K562 (cell line): ENCODE measurements around the gene APOM. TPM values are rescaled to one million over a fixed set of nuclear protein-coding genes. Genes with fewer than 3 reads are reported as not detected.
A peak's percentile ranks its signal among the peaks of the same experiment; 100 is the strongest.

Experiments used
- C11orf30 ChIP-seq: fragments of 450-650 bp; IDR thresholded peaks from 2 replicates; pipeline ENCODE4 v1.6.1; 2016; ENCODE audit warnings: low read depth, mild to moderate bottlenecking
- CHD1 ChIP-seq: fragments of 200-600 bp; sonication (generic); IDR thresholded peaks from one replicate; pipeline ENCODE4 v1.6.1; 2012; ENCODE audit warnings: mild to moderate bottlenecking, moderate library complexity, low read length, inconsistent platforms
- COPS2 ChIP-seq: fragments of 450-650 bp; conservative IDR thresholded peaks from 2 replicates; pipeline ENCODE4 v1.6.1; 2016; ENCODE audit warnings: mild to moderate bottlenecking, moderate library complexity
- CXXC5 ChIP-seq: fragments of 250-450 bp; sonication (Bioruptor Pico); IDR thresholded peaks from 2 replicates; pipeline ENCODE4 v1.8.0; 2022; ENCODE audit warnings: inconsistent platforms, mild to moderate bottlenecking, moderate library complexity
- HDAC2 ChIP-seq: fragments of 450-650 bp; IDR thresholded peaks from 2 replicates; pipeline ENCODE4 v1.6.1; 2016; ENCODE audit warnings: mild to moderate bottlenecking
- JUND ChIP-seq, 2 experiments: IDR thresholded peaks; 2 replicates in 1 of 2; 3 replicates in 1 of 2; pipeline ENCODE4 v1.6.1; 2011; ENCODE audit warnings: borderline replicate concordance in 2 of 2, low read depth in 2 of 2, low read length in 2 of 2, improper control_type of control experiment in 1 of 2, missing biosample characterization in 1 of 2, missing genetic modification characterization in 1 of 2, missing genetic modification reagents in 1 of 2
- MAZ ChIP-seq, 2 experiments: fragments of 450-650 bp in 1 of 2; sonication (generic) in 1 of 2; formaldehyde crosslinking; IDR thresholded peaks in 1 of 2; conservative IDR thresholded peaks in 1 of 2; 2 replicates each; pipeline versions ENCODE4 v1.4.0 to v1.5.0; 2020; ENCODE audit warnings: mild to moderate bottlenecking in 1 of 2, missing genetic modification reagents in 1 of 2
- NR1H2 ChIP-seq: sonication (generic); formaldehyde crosslinking; IDR thresholded peaks from 2 replicates; pipeline ENCODE4 v1.4.0; 2020; ENCODE audit warnings: mild to moderate bottlenecking, missing genetic modification reagents
- PHF21A ChIP-seq: fragments of 450-650 bp; IDR thresholded peaks from 2 replicates; pipeline ENCODE4 v1.6.1; 2017; ENCODE audit warnings: low read depth, borderline replicate concordance
- PHF8 ChIP-seq: fragments of 200-600 bp; sonication (generic); IDR thresholded peaks from 2 replicates; pipeline ENCODE4 v1.6.1; 2012; ENCODE audit warnings: mixed run types, mild to moderate bottlenecking, inconsistent platforms, low read length, moderate library complexity, borderline replicate concordance
- YY1 ChIP-seq, 3 experiments: IDR thresholded peaks; 2 replicates each; pipeline ENCODE4 v1.6.1; 2011; ENCODE audit warnings: low read length in 2 of 3, mild to moderate bottlenecking in 2 of 3, moderate library complexity in 2 of 3, borderline replicate concordance in 1 of 3, control low read depth in 1 of 3, low read depth in 1 of 3; ENCODE audit not compliant: insufficient read depth in 3 of 3, insufficient replicate concordance in 2 of 3, control insufficient read depth in 1 of 3, insufficient read length in 1 of 3; ENCODE audit errors: extremely low read depth in 1 of 3
- ZBTB8A ChIP-seq: fragments of 450-650 bp; IDR thresholded peaks from 2 replicates; pipeline ENCODE4 v1.6.1; 2018; ENCODE audit warnings: mild to moderate bottlenecking, moderate library complexity; ENCODE audit not compliant: partially characterized antibody
- ZNF354B ChIP-seq: fragments of 250-450 bp; sonication (Bioruptor Pico); IDR thresholded peaks from 2 replicates; pipeline ENCODE4 v1.4.0; 2020
- ZNF444 ChIP-seq: fragments of 250-450 bp; sonication (Bioruptor Pico); IDR thresholded peaks from 2 replicates; pipeline ENCODE4 v1.4.0; 2020; ENCODE audit warnings: mild to moderate bottlenecking, moderate library complexity
- ZNF76 ChIP-seq: fragments of 250-450 bp; sonication (Bioruptor Pico); IDR thresholded peaks from 2 replicates; pipeline ENCODE4 v1.4.0; 2020; ENCODE audit warnings: mild to moderate bottlenecking, moderate library complexity, borderline replicate concordance
- ZSCAN32 ChIP-seq: fragments of 450-650 bp; formaldehyde crosslinking; IDR thresholded peaks from 2 replicates; pipeline ENCODE4 v1.4.0; 2020; ENCODE audit warnings: mild to moderate bottlenecking, moderate library complexity
- polyA plus RNA-seq, 8 experiments: library from polyadenylated mRNA; depleted of rRNA in 4 of 8; stranded (reverse) in 5 of 8; unstranded in 3 of 8; fragments of >200 nt; fragmentation: Nextera tagmentation in 2 of 8; fragmentation: Illumina TruSeq in 1 of 8; extraction: Ambion mirVana in 2 of 8; extraction: Trizol in 1 of 8; gene quantifications; 2 replicates each; pipeline versions ENCODE4 v1.2.1 to v1.2.3, GENCODE V29; 2011 to 2014; ENCODE audit warnings: inconsistent platforms in 1 of 8, missing spikeins in 1 of 8
- total RNA-seq, 7 experiments: library from RNA; depleted of rRNA in 6 of 7; stranded (reverse); fragments of >200 nt in 6 of 7; fragmentation: Illumina TruSeq in 2 of 7; extraction: Trizol in 2 of 7; gene quantifications; 2 replicates each; pipeline versions ENCODE4 v1.2.1 to v1.2.3, GENCODE V29; 2011 to 2021; ENCODE audit warnings: low replicate concordance in 1 of 7
- TF ChIP-seq, protein P1 (sequence below): fragments of 450-650 bp; IDR thresholded peaks from 2 replicates; pipeline ENCODE4 v1.6.1; 2016; ENCODE audit warnings: low read depth
- TF ChIP-seq, protein P2 (sequence below): fragments of 450-650 bp; IDR thresholded peaks from one replicate; pipeline ENCODE4 v1.6.1; 2018; ENCODE audit warnings: mild to moderate bottlenecking, moderate library complexity; ENCODE audit not compliant: partially characterized antibody

APOM gene
- total and polyA plus RNA-seq, 9 of the 15 experiments (the other 6 are each of a cell fraction or from before 2014, with no cell fraction given) = 5.7 to 24.3 (median 10.4) TPM

DNA sequence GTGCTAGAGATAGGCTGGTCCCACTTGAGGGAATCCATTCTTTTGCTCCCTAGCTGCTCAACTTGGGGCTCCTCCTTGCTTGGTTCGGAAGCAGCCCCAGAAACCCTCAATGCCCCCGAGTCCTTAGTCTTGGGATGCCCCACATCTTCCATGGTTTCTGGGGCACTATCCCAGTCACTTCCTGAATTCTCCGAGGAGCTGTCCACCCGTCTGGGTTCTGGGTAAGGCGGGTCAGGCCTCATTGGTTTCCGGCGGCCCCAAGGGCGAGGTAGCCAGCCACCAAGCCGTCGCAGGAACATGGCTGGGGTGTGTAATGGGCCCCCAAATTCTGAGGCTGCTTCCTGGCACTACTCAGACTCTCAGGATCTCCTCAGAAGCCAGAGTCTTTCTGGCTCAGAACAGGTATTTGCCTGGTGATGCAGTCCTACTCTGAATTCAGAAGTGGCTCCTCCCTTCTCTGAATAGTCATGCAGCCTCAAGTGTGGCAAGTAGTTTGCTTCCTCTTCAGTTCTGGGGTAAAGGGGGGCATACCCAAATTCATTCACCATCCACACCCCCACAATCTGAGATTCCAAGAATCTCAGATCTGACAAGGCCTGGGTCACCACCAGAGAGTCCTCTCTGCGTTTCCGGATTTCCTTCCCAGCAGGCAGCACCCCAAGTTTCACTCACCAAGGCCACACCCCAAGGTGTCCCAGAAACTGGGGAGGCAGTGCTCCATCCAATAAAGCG lies 4.1 kb downstream of the APOM start (continued):
- TF ChIP-seq PHF8 (no peak), PHF21A (no peak), MAZ (CRISPR knock-in tag; conservative IDR thresholded peaks at IDR 0.05 in 1 of 2, IDR thresholded peaks at IDR 0.05 in 1 of 2) (peak in 1 of 2 experiments; percentile 72; a peak in 2 of 4 replicates), CXXC5 (CRISPR knock-in tag) (no peak), ZNF354B (CRISPR knock-in tag) (no peak), ZNF76 (CRISPR knock-in tag) (no peak), COPS2 (no peak), NR1H2 (CRISPR knock-in tag) (peak; percentile 38), ZNF444 (no peak), ZSCAN32 (no peak), JUND (IDR thresholded peaks at IDR 0.05; ENCODE audit: borderline replicate concordance, low read depth, low read length) (no peak), JUND (tag; IDR thresholded peaks at IDR 0.05; ENCODE audit: borderline replicate concordance, low read depth, low read length) (no peak; the same call in 2 of the 3 replicates), C11orf30 (no peak), YY1 (IDR thresholded peaks at IDR 0.05; ENCODE audit: borderline replicate concordance in 1 of 3, control insufficient read depth in 1 of 3, extremely low read depth in 1 of 3, insufficient read depth in 3 of 3, insufficient read length in 1 of 3, insufficient replicate concordance in 2 of 3, low read depth in 1 of 3, low read length in 2 of 3) (peak in 1 of 3 experiments; percentile 12), HDAC2 (peak; percentile 71), ZBTB8A (no peak), CHD1 (no peak)
- TF ChIP-seq, protein P1, sequence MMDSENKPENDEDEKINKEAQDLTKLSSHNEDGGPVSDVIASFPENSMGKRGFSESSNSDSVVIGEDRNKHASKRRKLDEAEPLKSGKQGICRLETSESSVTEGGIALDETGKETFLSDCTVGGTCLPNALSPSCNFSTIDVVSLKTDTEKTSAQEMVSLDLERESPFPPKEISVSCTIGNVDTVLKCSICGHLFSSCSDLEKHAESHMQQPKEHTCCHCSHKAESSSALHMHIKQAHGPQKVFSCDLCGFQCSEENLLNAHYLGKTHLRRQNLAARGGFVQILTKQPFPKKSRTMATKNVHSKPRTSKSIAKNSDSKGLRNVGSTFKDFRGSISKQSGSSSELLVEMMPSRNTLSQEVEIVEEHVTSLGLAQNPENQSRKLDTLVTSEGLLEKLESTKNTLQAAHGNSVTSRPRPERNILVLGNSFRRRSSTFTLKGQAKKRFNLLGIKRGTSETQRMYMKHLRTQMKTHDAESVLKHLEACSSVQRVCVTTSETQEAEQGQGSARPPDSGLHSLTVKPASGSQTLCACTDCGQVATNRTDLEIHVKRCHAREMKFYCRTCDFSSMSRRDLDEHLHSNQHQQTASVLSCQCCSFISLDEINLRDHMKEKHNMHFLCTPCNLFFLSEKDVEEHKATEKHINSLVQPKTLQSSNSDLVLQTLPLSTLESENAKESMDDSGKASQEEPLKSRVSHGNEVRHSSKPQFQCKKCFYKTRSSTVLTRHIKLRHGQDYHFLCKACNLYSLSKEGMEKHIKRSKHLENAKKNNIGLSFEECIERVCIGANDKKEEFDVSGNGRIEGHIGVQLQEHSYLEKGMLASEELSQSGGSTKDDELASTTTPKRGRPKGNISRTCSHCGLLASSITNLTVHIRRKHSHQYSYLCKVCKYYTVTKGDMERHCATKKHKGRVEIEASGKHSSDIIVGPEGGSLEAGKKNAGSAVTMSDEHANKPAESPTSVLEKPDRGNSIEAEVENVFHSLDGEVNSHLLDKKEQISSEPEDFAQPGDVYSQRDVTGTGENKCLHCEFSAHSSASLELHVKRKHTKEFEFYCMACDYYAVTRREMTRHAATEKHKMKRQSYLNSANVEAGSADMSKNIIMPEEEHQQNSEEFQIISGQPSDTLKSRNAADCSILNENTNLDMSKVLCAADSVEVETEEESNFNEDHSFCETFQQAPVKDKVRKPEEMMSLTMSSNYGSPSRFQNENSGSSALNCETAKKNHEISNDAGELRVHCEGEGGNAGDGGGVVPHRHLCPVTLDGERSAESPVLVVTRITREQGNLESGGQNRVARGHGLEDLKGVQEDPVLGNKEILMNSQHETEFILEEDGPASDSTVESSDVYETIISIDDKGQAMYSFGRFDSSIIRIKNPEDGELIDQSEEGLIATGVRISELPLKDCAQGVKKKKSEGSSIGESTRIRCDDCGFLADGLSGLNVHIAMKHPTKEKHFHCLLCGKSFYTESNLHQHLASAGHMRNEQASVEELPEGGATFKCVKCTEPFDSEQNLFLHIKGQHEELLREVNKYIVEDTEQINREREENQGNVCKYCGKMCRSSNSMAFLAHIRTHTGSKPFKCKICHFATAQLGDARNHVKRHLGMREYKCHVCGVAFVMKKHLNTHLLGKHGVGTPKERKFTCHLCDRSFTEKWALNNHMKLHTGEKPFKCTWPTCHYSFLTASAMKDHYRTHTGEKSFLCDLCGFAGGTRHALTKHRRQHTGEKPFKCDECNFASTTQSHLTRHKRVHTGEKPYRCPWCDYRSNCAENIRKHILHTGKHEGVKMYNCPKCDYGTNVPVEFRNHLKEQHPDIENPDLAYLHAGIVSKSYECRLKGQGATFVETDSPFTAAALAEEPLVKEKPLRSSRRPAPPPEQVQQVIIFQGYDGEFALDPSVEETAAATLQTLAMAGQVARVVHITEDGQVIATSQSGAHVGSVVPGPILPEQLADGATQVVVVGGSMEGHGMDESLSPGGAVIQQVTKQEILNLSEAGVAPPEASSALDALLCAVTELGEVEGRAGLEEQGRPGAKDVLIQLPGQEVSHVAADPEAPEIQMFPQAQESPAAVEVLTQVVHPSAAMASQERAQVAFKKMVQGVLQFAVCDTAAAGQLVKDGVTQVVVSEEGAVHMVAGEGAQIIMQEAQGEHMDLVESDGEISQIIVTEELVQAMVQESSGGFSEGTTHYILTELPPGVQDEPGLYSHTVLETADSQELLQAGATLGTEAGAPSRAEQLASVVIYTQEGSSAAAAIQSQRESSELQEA = no peak
- TF ChIP-seq, protein P2, sequence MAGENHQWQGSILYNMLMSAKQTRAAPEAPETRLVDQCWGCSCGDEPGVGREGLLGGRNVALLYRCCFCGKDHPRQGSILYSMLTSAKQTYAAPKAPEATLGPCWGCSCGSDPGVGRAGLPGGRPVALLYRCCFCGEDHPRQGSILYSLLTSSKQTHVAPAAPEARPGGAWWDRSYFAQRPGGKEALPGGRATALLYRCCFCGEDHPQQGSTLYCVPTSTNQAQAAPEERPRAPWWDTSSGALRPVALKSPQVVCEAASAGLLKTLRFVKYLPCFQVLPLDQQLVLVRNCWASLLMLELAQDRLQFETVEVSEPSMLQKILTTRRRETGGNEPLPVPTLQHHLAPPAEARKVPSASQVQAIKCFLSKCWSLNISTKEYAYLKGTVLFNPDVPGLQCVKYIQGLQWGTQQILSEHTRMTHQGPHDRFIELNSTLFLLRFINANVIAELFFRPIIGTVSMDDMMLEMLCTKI = no peak
